IMR-90 (cell line): Measurements from ENCODE around the gene VDR. TPM values are rescaled to one million over a fixed set of nuclear protein-coding genes. Genes with fewer than 3 reads are reported as not detected.

Experiments
- ATAC-seq: fragments of 200-7000 bp; cut with Tn5 transposase; 2 replicates; pipeline ENCODE4 v1.9.1; 2020; ENCODE audit warnings: low read depth, mild to moderate bottlenecking, moderate library complexity
- BruUV-seq: library from RNA; stranded (reverse); fragments of 400-500 nt; replicated peaks from 2 replicates; lab custom pipeline; 2021; lab: Mats Ljungman, UMichigan
- CTCF ChIA-PET: fragments of 300-600 bp; formaldehyde crosslinking; extraction: SDS; loops from one replicate; lab custom pipeline; 2021; ENCODE audit warnings: antibody characterized with exemption; lab: Yijun Ruan, JAX
- POLR2A ChIA-PET: fragments of 300-600 bp; sonication (Branson Sonifier 250); formaldehyde crosslinking; loops from one replicate; lab custom pipeline; 2022; ENCODE audit warnings: antibody characterized with exemption; ENCODE audit not compliant: unreplicated experiment; lab: Charles Lee
- DNase-seq: peaks from one replicate; pipeline ENCODE4 v3.0.0; 2013
- H2AFZ ChIP-seq: replicated peaks from 2 replicates; pipeline ENCODE3; 2013; ENCODE audit warnings: low read length, mild to moderate bottlenecking; ENCODE audit not compliant: poor library complexity
- H2AK5ac ChIP-seq: 2 replicates; pipeline ENCODE4 v1.6.1; 2013; ENCODE audit warnings: low read depth, low read length, inconsistent platforms
- H2AK9ac ChIP-seq: replicated peaks from 2 replicates; pipeline ENCODE3; 2013; ENCODE audit warnings: mild to moderate bottlenecking, low read depth, low read length, moderate library complexity; ENCODE audit not compliant: poor library complexity
- H2BK120ac ChIP-seq: 2 replicates; pipeline ENCODE4 v1.6.1; 2013; ENCODE audit warnings: low read depth, low read length, inconsistent platforms
- H2BK15ac ChIP-seq: 3 replicates; pipeline ENCODE4 v1.6.1; 2013; ENCODE audit warnings: low read depth, low read length, inconsistent platforms
- H2BK20ac ChIP-seq: 2 replicates; pipeline ENCODE4 v1.6.1; 2013; ENCODE audit warnings: low read depth, mild to moderate bottlenecking, inconsistent platforms, low read length, moderate library complexity
- H2BK5ac ChIP-seq: 2 replicates; pipeline ENCODE4 v1.6.1; 2013; ENCODE audit warnings: mild to moderate bottlenecking, low read depth, low read length, inconsistent platforms; ENCODE audit not compliant: poor library complexity, severe bottlenecking
- H3K14ac ChIP-seq: replicated peaks from 2 replicates; pipeline ENCODE4 v1.6.1; 2013; ENCODE audit warnings: low read depth, low read length, inconsistent platforms
- H3K18ac ChIP-seq: 2 replicates; pipeline ENCODE4 v1.6.1; 2013; ENCODE audit warnings: low read depth, low read length, control low read depth
- H3K23ac ChIP-seq: 2 replicates; pipeline ENCODE4 v1.6.1; 2013; ENCODE audit warnings: low read depth, low read length, inconsistent platforms
- H3K27ac ChIP-seq: 2 replicates; pipeline ENCODE4 v1.5.1; 2013; ENCODE audit warnings: mild to moderate bottlenecking, control low read depth, low read length; ENCODE audit not compliant: insufficient read depth
- H3K27me3 ChIP-seq: 2 replicates; pipeline ENCODE4 v1.6.1; 2013; ENCODE audit warnings: low read length; ENCODE audit not compliant: control insufficient read depth, insufficient read depth
- H3K36me3 ChIP-seq: 2 replicates; pipeline ENCODE4 v1.6.1; 2013; ENCODE audit warnings: low read length, mixed read lengths; ENCODE audit not compliant: control insufficient read depth, insufficient read depth
- H3K4ac ChIP-seq: 2 replicates; pipeline ENCODE4 v1.6.1; 2013; ENCODE audit warnings: low read depth, low read length, inconsistent platforms
- H3K4me1 ChIP-seq: 2 replicates; pipeline ENCODE4 v1.6.1; 2013; ENCODE audit warnings: low read length, mixed read lengths; ENCODE audit not compliant: control insufficient read depth, insufficient read depth
- H3K4me2 ChIP-seq: 2 replicates; pipeline ENCODE4 v1.6.1; 2013; ENCODE audit warnings: low read depth, mild to moderate bottlenecking, control low read depth, low read length, moderate library complexity
- H3K4me3 ChIP-seq: 2 replicates; pipeline ENCODE4 v1.5.1; 2013; ENCODE audit warnings: low read depth, mild to moderate bottlenecking, control low read depth, low read length, moderate library complexity; ENCODE audit not compliant: insufficient read depth
- H3K56ac ChIP-seq: 2 replicates; pipeline ENCODE4 v1.6.1; 2013; ENCODE audit warnings: low read length, inconsistent platforms; ENCODE audit not compliant: insufficient read depth; ENCODE audit errors: extremely low read depth
- H3K79me1 ChIP-seq, 2 experiments: 2 replicates each; pipeline ENCODE4 v1.6.1; 2013; ENCODE audit warnings: low read length in 2 of 2, inconsistent platforms in 1 of 2, low read depth in 1 of 2
- H3K9ac ChIP-seq: 2 replicates; pipeline ENCODE4 v1.6.1; 2013; ENCODE audit warnings: low read depth, low read length, control low read depth
- H3K9me1 ChIP-seq: 2 replicates; pipeline ENCODE4 v1.6.1; 2013; ENCODE audit warnings: low read length, inconsistent platforms; ENCODE audit not compliant: insufficient read depth
- H3K9me3 ChIP-seq: 2 replicates; pipeline ENCODE4 v1.6.1; 2013; ENCODE audit warnings: low read length; ENCODE audit not compliant: control insufficient read depth, insufficient read depth
- H4K20me1 ChIP-seq: 2 replicates; pipeline ENCODE4 v1.6.1; 2013; ENCODE audit warnings: low read length, inconsistent platforms; ENCODE audit not compliant: insufficient read depth
- H4K5ac ChIP-seq: 2 replicates; pipeline ENCODE4 v1.6.1; 2013; ENCODE audit warnings: mild to moderate bottlenecking, low read depth, low read length, control low read depth
- H4K8ac ChIP-seq, 2 experiments: 2 replicates each; pipeline ENCODE4 v1.6.1; 2013; ENCODE audit warnings: low read depth in 2 of 2, low read length in 2 of 2, control low read depth in 1 of 2, inconsistent platforms in 1 of 2
- H4K91ac ChIP-seq: 2 replicates; pipeline ENCODE4 v1.6.1; 2013; ENCODE audit warnings: low read depth, low read length, inconsistent platforms; ENCODE audit not compliant: insufficient read depth
- MAFK ChIP-seq: IDR thresholded peaks from 2 replicates; pipeline ENCODE4 v1.6.1; 2012; ENCODE audit warnings: low read depth, low read length, improper control_type of control experiment
- MAZ ChIP-seq: IDR thresholded peaks from 2 replicates; pipeline ENCODE4 v1.6.1; 2012; ENCODE audit warnings: low read depth, mild to moderate bottlenecking, low read length, improper control_type of control experiment, moderate library complexity, borderline replicate concordance
- MXI1 ChIP-seq: IDR thresholded peaks from 2 replicates; pipeline ENCODE4 v1.6.1; 2012; ENCODE audit warnings: low read depth, mild to moderate bottlenecking, low read length, moderate library complexity, borderline replicate concordance
- NFE2L2 ChIP-seq: fragments of 150-350 bp; IDR thresholded peaks from 2 replicates; pipeline ENCODE4 v1.6.1; 2016; ENCODE audit warnings: low read depth, mild to moderate bottlenecking, low read length
- WGBS, 2 experiments: methylation state at CpG; one replicate each; pipeline versions ENCODE4 v1.1.5 to v1.1.7; 2013; ENCODE audit warnings: missing lambda C conversion rate in 2 of 2; ENCODE audit not compliant: insufficient read length in 1 of 2; ENCODE audit errors: extremely low coverage in 2 of 2; 5-methylcytosine and 5-hydroxymethylcytosine counted together
- dilution Hi-C: fragments of 300-500 bp; cut with HindIII; formaldehyde crosslinking; loops from one replicate; pipeline ENCODE4 v1.14.3; 2018; ENCODE audit warnings: low sequenced_read_pairs; ENCODE audit not compliant: unreplicated experiment
- in situ Hi-C: fragments of 300-500 bp; cut with MboI; formaldehyde crosslinking; loops from 3 replicates; pipeline ENCODE4 v1.14.3; 2019; ENCODE audit warnings: low sequenced_read_pairs, inconsistent platforms, mixed read lengths
- intact Hi-C: fragments of 100-400 bp; cut with micrococcal nuclease; formaldehyde crosslinking; loops from 2 replicates; pipeline ENCODE4 v1.10.0; 2022
- polyA plus RNA-seq, 3 experiments: library from polyadenylated mRNA; depleted of rRNA; stranded (reverse); fragments of >200 nt; gene quantifications; 2 replicates each; pipeline ENCODE4 v1.2.3, GENCODE V29; 2012; ENCODE audit warnings: low replicate concordance in 1 of 3
- total RNA-seq: library from RNA; depleted of rRNA; stranded (reverse); fragments of >200 nt; gene quantifications from 2 replicates; pipeline ENCODE4 v1.2.3, GENCODE V29; 2012
- TF ChIP-seq, protein P1 (sequence below): fragments of 150-350 bp; IDR thresholded peaks from 2 replicates; pipeline ENCODE4 v1.6.1; 2016; ENCODE audit warnings: low read depth, mild to moderate bottlenecking, low read length, moderate library complexity, borderline replicate concordance

VDR gene
- total and polyA plus RNA-seq, 2 of the 4 experiments (the other 2 are of a cell fraction) = 5.4 to 8.5 TPM

DNA sequence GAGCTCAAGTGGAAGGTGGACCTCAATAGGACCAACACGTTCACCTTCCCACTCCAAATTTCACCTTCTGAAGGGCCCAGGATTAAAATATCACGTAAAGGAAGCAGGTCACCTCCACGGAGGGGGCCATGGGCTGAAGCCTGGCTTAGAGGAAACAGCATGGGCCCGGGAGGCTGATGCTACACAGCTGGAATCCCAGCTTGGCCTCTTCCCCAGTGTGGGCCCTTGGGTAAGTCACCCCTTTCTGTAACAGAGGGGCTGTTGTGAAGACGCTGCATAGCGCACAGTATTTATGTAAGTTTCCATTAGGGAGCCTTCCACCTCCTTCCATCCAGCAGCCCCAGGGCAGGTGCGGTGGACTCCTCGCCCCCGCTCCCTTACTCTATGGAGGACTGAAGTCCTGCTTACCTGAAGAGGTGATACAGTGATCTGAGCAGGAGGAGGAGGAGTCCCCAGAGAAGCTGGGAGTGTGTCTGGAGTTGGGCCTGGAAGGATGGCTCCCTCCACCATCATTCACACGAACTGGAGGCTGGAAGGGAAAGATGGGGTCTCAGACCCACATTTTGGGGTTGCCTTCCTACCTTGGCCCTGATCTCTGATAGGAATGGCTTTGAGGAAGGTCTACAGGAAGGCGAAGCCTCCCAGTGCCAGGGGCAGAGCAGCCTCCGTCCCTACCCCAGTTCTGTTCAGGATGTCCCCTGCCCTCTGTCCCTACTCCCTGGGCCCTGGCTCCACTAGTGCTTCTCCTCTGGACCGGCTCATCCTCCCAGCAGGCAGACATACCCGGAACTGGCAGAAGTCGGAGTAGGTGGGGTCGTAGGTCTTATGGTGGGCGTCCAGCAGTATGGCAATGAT is 47.8 kb downstream of the VDR start (continued):
- no peak for TF ChIP-seq NFE2L2

DNA sequence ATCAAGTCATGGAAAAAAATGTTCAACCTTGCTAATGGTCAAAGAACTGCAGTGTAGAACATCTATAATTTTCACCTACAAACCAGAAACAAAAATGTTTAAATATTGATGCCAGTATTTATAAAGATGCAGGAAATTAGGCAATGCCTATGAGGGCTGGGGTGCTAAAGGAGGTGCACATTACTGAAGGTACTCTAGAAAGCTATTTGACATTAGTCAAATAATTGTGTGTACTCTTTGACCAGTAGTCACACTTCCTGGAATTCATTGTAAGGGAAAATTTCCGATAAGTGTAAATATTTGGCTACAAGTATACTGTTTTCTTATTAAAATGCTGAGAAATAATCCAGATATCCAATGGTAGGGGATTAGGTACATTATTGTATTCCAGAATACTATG is 48.7 kb downstream of the VDR start:
- H2AFZ ChIP-seq = no peak overlapping the region
- peaks cover 8% of the 10 kb centered on the region for H3K9me1 ChIP-seq
- DNase-seq (no peak), ATAC-seq (no peak)
- no peak for TF ChIP-seq MAZ
- TF ChIP-seq, protein P1, sequence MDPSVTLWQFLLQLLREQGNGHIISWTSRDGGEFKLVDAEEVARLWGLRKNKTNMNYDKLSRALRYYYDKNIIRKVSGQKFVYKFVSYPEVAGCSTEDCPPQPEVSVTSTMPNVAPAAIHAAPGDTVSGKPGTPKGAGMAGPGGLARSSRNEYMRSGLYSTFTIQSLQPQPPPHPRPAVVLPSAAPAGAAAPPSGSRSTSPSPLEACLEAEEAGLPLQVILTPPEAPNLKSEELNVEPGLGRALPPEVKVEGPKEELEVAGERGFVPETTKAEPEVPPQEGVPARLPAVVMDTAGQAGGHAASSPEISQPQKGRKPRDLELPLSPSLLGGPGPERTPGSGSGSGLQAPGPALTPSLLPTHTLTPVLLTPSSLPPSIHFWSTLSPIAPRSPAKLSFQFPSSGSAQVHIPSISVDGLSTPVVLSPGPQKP = no peak
- TF ChIP-seq MAFK = no peak
- no peak for TF ChIP-seq MXI1
- no peak overlapping the region for H3K56ac ChIP-seq
- H2AK5ac ChIP-seq = no peak overlapping the region
- H3K23ac ChIP-seq = no peak overlapping the region
- H3K9ac ChIP-seq = no peak overlapping the region
- ChIA-PET CTCF (no interaction called here), POLR2A (no interaction called here)
- in situ Hi-C loops = no loop called here
- H2AK9ac ChIP-seq = no peak overlapping the region
- H3K4me2 ChIP-seq = no peak overlapping the region
- no peak overlapping the region for H2BK15ac ChIP-seq
- H3K36me3 ChIP-seq = peaks cover 7% of the 10 kb centered on the region
- H4K8ac ChIP-seq = no peak overlapping the region
- H3K4me1 ChIP-seq = peaks cover 15% of the 10 kb centered on the region
- dilution Hi-C loops = no loop called here
- H2BK120ac ChIP-seq = no peak overlapping the region
- H3K79me1 ChIP-seq = peaks cover 0 to 5% of the 10 kb centered on the region in 2 experiments; a peak in 1 of 4 replicates
- H2BK20ac ChIP-seq = no peak overlapping the region
- no peaks in the 10 kb centered on the region for H4K20me1 ChIP-seq
- H3K4me3 ChIP-seq = no peak overlapping the region
- BruUV-seq = no TSS peak
- H4K91ac ChIP-seq = no peak overlapping the region
- WGBS, 2 experiments = no CpG with 5 or more reads among the region's 1 CpG
- no peaks in the 10 kb centered on the region for H3K9me3 ChIP-seq
- H3K4ac ChIP-seq = no peak overlapping the region
- H3K27ac ChIP-seq = no peak overlapping the region
- H3K14ac ChIP-seq = no peak overlapping the region
- intact Hi-C loops = no loop called here
- no peak overlapping the region for H2BK5ac ChIP-seq
- H3K27me3 ChIP-seq = no peaks in the 10 kb centered on the region
- no peak overlapping the region for H3K18ac ChIP-seq
- no peak overlapping the region for H4K5ac ChIP-seq
